ENCODE data around the gene FIGN.

FIGN gene

DNA sequence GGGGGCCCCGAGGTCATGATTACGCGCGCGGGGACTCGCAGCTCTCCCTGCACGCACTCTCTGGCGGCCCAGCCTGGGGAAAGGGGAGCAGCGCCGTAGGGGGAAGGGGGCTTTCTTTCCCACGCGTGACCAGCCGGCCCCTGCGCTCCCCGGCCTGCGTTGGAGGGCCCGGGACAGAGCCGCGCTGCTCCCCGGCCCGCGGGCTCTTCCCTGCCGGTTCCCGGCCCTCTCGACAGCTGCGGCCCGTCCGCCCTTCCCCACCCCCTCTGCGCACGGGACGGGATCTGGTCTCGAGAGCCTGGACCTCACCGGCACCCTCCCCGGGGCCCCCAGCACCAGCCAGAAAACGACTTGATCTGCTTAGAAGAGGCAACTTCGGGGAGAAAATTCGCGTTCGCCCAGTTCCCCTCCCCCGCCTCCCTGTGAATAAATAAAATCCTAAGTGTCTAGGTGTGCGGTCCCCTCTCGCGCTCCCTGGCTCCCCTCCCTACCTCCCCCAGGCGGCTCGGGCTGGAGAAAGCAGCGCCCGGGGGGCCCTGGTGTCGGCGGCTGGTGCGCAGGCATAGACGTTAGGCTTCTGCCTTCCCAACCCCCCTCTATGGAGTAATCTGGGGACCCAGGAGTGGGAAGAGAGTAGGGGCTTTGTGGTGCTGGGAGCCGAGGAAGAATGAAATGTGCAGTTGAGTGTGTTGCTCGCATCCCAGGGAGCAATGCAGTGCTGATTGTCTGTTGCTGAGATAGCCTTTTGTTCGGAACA lies 803 bp upstream of the FIGN start:
- DNase-seq (ENCODE audit: low read depth in 2 of 2): no peak

DNA sequence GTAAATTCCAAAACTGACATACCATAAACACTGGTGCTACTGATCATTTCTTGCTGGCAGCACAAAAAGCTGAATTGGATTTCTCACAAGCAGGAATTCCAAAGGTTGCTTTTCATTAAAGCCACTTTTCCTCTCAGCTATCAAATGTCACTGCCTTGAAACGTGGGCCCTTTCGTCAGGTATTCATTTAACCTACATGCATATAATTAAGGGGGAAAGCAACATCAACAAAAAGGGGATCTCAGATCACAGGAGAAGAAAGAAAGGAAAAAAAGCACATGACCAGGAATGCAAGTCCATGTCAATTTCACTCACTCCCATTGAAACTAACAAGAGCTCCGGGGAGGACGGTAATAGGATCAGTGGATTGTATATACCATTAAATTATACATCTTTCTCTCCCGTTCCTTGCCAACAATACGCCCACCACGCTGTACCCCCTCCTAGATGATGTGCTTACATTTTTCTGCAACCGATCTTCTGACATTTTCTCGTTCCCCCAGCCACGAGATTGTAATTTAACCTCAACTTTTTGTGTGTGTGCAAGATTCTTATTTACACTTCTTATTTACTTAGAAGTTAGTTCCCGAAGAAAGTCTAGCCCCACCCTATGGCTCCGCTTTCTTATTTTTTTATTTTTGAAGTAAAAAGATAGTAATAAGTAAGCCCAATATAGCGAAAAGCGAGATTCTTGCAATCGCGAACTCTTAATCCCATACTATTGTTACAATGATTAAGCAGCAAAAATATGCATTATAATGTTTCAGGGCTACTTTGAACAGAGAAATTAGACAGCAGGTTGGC lies 725 bp downstream of the FIGN start:
- no peak for DNase-seq (ENCODE audit: low read depth in 2 of 2)

DNA sequence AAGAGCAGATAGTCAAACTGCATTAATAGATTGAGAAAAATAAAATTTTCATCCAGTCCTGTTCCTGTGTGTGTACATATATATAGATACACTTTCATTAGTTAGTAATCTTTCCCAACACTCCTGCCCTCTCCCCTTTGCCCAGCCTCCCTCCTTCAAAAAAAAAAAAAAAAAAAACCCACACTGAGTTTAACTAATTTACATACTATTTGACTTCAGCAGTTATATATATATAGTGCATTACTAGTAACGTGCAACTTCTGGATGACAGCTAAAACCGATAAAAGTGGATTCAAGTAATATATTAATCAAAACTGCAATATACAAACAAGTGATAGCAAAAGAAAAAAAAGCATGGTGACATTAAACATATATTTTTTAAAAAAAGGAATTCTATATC lies 1.4 kb downstream of the FIGN start:
- DNase-seq (ENCODE audit: low read depth in 2 of 2): no peak

DNA sequence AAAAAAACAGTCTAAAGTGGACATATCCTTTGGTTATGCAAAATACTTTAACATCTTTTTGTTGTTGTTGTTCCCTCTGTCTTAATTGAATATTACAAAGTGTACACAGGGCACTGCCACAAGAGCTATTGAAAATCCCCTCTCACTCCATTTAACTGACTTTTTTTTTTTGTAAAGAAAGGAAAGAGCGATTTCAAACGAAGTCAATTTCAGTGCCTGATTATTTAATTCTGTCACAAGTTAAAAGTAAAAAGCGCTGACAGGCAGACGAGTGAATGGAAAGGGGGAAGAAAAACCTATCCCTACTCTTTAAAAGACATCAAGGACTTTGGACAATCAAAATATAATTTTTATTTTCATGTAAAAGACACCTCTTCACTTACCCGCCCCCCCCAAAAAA lies 1.9 kb downstream of the FIGN start:
- no peak for DNase-seq (ENCODE audit: low read depth in 2 of 2)

DNA sequence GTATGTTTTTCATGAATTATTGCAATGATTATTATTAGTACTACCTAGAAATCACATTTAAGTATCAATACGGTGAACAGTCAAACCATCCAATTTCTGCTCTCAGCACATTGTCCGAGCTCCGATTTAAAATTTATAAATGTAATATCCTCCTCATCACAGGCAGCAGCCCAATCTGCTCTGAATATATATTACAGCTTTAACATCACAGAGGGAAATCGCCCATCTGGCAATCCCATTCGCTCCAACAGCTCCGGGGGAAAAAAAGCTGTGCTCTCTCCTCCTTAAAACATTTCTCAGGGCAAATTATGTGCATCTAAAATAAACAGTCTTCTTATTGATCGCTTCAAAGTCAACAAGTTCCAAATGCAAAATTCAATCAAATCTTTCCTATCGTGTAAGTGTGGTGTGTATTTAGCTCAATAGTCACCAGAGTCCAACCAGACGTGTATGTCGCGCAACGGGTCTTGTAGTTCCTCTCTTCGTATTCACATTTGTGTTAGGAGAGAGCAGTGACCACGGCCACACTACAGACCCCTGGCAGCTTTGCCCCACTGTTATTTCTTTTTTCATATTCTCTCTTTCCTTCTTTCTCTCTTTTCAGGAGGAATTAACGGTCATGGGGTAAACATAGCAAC lies 2.4 kb downstream of the FIGN start:
- no peak for DNase-seq (ENCODE audit: low read depth in 2 of 2)

DNA sequence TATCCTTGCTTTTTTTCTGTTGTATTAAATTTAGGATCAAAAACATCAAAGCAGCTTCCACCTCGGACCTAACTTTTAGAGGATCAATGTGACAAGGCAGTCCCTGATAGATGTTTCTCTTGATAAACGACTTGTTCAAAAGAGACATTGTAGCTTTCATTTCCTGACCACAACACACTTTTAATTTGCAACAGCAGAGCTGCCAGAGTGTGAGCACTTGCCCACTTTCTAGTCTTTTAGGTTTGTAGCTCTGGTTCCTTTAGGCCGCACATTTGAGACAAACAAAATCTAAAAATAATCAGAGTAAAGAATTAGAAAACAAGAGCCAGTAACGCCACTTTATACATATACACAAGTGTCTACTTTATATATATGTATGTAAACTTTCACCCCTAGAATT lies 3.1 kb downstream of the FIGN start:
- DNase-seq (ENCODE audit: low read depth in 2 of 2): no peak

DNA sequence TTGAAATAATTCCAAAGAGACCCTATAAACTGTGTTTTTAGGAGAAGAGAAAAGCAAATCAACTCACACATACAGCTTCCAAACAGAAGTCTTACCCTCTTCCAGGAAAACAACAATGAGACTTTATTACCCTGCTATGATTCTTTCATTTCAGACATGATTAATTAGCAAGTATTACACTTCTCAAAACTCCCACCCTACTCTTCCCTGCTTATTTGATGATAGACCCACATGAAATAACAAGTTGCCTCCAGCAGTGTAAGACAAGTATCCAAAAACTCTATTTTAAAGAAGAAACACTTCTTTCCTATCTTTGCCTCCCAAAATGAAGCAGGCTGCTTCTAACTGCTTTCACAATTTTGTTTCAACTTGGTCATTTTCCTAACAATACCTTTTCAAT lies 4.1 kb downstream of the FIGN start:
- DNase-seq (ENCODE audit: low read depth in 2 of 2): no peak

DNA sequence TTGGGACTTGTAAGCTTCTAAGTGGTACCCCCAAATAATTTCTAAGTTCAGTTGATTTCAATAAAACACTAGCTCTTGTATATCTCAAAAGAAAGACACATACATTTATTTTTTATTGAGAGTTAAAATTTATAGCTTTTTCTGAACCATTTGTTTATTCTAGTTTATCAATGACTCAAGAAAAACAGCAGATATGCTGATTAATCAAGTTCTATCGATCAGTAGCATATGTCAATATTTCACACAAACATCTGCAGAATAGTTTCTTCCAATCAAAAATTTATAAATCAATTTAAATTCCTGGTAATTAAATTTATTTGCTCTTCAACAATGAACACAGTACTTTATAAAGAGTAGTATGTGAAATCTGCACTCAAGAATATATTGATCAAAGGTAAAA lies 5.3 kb downstream of the FIGN start:
- no peak for DNase-seq (ENCODE audit: low read depth in 2 of 2)

DNA sequence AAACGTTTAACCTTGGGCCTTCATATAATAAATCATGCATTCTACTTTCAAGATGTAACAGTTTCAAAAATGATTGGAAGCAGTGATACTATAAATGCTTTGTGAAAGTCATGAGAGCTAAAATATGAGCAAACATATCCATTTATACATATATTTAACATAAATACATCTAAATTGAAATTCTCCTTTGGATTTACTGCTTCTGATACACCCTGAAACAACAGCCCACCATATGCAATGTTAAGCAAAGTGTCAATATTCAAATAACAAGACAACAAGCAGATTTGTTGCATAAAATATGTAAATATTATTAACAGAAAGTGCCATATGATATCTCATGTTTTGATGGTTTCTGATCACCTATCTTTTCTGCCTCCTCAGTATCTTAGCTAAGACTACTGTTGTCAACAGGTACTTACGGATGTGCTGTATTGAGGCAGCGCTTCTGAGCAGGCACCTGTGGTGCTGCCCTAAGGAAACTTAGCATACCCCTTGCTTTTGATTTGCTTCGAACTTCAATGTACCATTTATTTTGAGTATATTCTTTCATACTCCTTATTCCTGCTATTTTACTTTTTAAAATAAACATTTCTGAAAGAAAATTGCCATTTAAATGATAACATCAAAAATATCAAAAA lies 6.1 kb downstream of the FIGN start:
- no peak for DNase-seq (ENCODE audit: low read depth in 2 of 2)

DNA sequence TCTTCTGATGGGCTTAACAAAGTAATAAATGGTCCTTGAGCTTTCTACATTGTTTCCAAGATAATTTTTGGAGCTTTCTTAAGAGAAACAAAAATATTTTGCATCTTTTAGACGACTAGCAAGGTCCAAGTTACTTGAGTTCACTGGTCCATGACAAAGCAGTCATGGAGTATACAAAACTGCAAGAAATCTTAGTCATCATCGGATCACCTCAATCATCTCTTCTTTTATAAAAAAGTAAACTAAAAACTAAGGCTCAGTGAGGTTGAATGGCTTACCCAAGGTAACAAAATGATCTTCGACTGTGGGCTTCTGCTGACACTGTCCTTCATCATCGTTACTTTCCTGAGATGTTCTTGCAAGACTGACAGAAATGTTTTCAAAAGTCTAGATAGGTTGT lies 11.9 kb downstream of the FIGN start:
- DNase-seq (ENCODE audit: low read depth in 2 of 2): no peak

DNA sequence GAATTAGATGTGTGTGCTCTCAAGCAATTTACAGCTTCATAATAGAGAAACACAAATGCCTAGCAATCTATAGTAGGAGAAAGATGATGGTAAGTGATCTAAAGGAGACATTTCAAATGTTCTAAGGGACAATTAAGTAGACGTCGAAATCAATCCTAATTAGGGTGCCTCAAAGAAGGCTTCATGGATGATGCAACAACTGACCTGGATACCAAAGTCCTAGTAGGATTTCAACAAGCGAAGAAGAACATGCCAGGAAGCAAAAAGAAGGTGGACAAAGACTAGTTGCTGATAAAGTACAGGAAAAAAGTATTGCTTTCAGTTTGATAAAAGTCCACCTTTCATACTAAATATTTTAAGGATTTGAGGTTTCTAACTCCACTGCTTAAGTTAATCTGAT lies 12.5 kb downstream of the FIGN start:
- no peak for DNase-seq (ENCODE audit: low read depth in 2 of 2)

DNA sequence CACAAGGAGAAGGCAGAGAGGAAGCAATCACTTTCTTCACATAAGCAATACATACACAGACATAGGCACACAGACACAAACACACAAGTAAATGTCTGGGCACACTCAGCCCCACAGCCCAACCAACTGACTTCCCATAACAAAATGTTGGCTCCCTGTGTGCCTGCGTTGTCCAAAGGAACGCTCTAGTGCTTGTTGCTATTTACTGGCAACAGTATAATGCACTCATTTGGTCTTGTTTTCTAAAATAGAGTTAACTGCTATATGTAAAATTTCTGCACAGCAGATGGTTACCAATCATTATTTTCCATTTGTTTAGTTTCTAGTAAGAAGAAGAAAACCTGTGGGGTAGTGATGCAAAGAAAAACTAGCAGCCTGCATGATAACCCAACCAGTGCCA lies 16.5 kb downstream of the FIGN start:
- no peak for DNase-seq (ENCODE audit: low read depth in 2 of 2)

DNA sequence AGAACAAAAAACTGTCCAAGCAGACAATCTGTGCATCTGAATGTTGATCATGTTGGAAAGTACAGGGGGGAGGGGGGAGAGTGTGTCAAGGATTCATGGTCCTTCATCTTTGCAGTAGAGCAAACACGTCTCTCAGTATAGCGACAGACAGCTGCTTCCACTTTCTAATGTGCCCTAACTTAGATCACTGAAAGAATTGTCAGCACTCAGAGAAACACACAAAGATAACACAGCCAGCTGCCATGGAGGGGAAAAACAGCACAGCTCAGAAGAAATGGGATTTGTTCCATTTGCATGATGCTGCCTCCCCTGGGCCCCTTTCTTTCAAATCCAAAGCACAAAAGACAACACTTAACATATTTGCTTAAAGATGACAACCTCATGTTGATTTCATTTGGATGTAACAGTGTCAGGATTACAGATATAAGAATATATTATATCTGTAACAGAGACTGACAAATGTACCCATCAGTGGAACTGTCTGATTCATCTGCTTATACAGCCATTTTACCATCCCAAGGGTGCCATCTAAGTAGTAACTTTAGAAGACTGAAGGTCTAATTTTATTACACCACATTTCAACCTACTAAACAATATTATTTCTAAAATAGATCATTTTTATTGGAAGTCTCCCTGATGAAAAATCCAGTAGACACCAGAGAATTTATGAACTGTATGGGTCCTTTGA lies 17.7 kb downstream of the FIGN start:
- no peak for DNase-seq (ENCODE audit: low read depth in 2 of 2)

DNA sequence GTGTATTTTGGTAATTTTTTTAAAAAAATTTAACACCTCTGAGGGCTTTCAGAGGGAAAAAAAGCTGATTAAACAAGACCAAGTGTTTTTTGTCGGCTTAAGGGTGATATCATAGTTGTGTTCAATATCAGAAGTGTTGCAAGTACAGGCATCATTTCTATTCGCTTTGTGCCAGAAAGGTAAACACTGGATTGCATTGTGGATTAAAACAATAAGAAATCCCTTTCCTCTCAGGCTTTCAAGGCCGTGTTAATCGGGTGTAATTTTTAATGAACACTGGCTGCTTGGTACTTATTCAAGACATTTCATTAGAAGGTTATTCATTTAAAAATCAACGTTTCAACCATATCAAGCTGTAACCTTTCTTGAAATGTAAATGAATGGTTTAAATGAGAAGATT lies 18.3 kb downstream of the FIGN start:
- DNase-seq (ENCODE audit: low read depth in 2 of 2): no peak

DNA sequence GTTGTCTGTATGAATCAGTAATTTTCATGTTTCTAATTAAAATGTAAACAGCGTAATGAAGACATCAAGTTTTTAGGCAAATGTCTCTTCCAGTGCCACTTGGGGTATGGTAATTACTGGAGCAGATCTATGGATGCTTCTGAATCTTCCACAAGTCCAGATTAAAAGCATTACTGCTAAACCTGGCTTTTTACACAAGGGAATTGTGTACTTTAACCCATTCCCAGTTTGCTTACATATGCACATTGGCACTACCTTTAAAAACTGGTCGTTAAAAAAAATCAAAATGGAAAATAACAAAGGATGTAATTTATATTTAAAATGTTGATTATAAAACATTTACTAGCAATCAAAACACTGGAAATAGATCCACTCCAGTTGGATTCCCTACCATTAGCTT lies 19.7 kb downstream of the FIGN start:
- no peak for DNase-seq (ENCODE audit: low read depth in 2 of 2)

DNA sequence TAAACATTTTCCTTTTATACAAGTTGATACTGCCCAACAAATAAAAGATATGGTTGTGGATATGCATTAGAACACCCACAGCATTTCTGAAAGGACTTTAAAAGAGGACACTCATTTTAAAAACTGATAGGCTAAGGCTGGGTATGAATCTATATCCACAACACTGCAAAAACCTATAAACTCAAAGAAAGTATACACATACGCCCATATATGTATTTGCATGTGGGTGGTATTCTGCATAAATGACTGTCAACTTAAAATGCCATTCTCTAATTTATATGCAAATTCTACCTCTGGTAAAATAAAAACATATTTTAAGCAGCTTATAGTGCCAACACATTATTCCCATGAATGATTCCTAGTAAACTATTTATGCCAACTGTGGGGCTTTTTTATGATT lies 20.1 kb downstream of the FIGN start:
- DNase-seq (ENCODE audit: low read depth in 2 of 2): no peak

DNA sequence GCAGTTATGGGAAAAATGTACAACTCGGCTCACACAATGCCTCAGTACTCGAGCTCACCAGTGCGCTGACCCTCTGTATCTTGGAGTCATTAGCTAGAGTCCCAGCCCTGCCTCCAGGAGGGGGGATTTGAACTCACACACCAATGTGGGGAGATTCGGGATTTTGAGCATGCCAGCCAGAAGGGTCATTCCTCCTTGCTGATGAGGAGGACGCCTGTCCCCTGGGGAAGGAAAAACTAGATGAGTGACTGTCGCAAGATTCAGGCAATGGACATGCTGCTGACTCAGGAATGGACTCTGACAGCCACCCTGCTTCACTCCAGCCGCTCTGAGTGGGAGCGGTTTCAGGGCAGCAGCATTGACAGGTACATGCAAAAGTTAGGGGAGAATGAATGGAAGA lies 20.6 kb downstream of the FIGN start:
- DNase-seq (ENCODE audit: low read depth in 2 of 2): no peak

DNA sequence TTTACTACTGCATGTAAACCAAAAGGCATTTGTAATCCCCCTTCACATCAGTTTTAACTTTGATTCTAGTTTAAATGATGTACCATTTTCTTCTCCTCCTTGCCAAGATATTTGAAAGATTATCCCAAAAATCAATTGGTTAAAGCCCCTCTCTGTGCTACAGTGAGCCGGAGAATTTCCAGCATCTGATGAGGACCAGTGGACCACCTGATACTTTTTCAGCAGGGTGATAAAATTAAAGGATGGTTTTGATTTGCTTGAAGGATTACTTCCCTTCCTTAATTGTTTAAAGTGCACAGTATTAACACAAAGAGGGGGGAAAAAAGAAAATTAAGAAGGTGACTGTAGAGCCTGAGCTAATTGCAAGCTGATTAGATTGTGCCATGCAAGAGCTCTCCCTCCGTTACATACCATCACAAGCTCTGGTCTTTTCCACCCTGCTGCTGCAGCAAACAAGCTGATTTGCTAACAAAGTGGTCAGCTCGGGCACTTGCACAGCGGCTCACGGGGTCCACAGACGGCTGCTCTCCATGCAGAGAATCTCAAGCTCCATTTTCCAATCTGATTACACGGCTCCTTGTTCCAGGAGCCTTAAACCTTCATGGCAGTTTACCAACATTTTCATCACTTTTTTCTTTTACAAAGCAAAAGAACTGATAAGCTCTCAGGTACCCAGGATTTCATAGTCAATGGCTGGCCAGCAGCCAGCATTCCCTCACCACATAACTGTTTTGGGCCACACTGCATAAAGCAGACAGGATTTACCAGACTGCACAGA lies 22.1 kb downstream of the FIGN start:
- no peak for DNase-seq (ENCODE audit: low read depth in 2 of 2)

DNA sequence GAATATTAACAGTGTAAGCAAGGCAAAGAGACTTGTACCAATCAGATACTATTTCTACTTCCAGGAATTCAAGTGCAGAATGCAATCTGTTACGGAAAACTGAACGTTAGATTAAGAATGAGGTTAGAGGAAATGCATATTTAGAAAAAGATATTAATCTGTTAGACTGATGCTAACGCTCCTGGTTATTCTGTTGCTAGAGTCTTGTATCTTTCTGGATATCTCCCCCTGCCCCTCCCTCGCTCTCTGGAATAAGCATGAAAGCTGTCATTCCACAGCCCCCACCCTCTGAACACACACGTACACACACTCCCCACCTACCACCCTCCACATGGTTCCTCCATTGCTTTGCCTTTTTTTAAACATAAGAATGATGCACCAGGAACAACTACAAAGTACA lies 24.1 kb downstream of the FIGN start:
- DNase-seq (ENCODE audit: low read depth in 2 of 2): no peak

DNA sequence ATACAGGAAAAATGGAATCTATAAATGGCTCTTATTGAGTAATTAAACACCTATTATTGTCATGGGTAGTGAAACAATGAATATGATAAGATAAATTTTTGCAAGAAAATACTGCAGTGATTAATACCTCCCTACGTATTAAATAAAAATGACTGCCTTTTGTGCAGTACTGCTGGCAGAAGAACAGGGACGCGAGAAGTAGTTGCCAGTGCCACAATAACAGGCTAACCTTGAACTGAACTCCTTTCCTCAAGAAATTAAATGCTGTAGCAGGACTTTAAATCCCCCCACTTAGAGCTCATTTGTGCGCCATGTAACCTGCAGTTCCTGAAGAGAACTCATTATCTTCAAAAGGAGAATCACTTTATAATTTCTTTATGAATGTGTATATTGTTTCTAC lies 24.6 kb downstream of the FIGN start:
- DNase-seq (ENCODE audit: low read depth in 2 of 2): no peak

DNA sequence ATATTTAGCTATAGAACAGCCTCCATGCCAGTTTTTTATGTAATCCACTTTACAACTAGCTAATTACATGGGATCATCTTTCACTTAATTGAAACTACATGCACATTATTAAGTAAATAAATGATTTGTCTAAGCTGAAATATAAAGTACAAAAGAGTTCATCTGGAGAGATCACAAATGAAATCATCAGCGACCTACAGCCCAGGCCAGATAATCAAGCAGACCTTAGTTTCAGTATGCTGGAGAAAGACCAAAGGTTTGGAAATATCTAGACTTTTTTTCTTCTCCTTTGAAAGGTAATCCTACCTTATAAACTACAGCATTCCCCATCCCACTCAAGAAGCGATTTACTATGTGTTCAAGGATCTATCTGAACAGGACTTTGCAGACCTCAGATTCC lies 26.5 kb downstream of the FIGN start:
- no peak for DNase-seq (ENCODE audit: low read depth in 2 of 2)
